Body of pancreas (tissue), 4 donors: ENCODE data around the gene BRCA1. TPM values are rescaled to one million over a fixed set of nuclear protein-coding genes. Genes with fewer than 3 reads are reported as not detected.

Experiments used
- ATAC-seq: fragments of 150-250 bp; one replicate; pipeline ENCODE4 v1.9.1; 2016
- DNase-seq, 4 donors: peaks; one replicate each; pipeline ENCODE4 v3.0.0-alpha.2; 2019
- H3K27ac ChIP-seq, 4 donors: fragments of 200-600 bp; sonication (generic); 1 replicate in 3 of 4; 2 replicates in 1 of 4; pipeline versions ENCODE4 v1.5.1 to v1.6.1; 2016 to 2019; ENCODE audit warnings: mild to moderate bottlenecking in 1 of 4, mixed read lengths in 1 of 4, moderate library complexity in 1 of 4
- H3K27me3 ChIP-seq, 2 donors: fragments of 200-600 bp; sonication (generic); one replicate each; pipeline ENCODE4 v1.6.0; 2016; ENCODE audit warnings: mild to moderate bottlenecking in 1 of 2
- H3K36me3 ChIP-seq, 2 donors: fragments of 200-600 bp; sonication (generic); replicated peaks in 1 of 2; 2 replicates each; pipeline ENCODE4 v1.5.1; 2016; ENCODE audit warnings: low read depth in 2 of 2; ENCODE audit not compliant: insufficient read depth in 1 of 2
- H3K4me1 ChIP-seq: fragments of 200-600 bp; sonication (generic); one replicate; pipeline ENCODE4 v1.6.0; 2016
- H3K4me3 ChIP-seq, 2 donors: fragments of 200-600 bp; sonication (generic); 1 replicate in 1 of 2; 2 replicates in 1 of 2; pipeline ENCODE4 v1.5.1; 2016 to 2019
- H3K9me3 ChIP-seq, 3 donors: fragments of 200-600 bp; sonication (generic); 1 replicate in 2 of 3; 2 replicates in 1 of 3; pipeline ENCODE4 v1.5.1; 2016
- CTCF ChIP-seq, 7 experiments: fragments of 450-650 bp in 4 of 7; fragments of 200-600 bp in 3 of 7; sonication (generic) in 3 of 7; IDR thresholded peaks; one replicate each; pipeline ENCODE4 v1.5.1; 2016 to 2019; ENCODE audit warnings: antibody characterized with exemption in 7 of 7
- POLR2A ChIP-seq, 3 donors: fragments of 450-650 bp; IDR thresholded peaks; one replicate each; pipeline ENCODE4 v1.6.1; 2016; ENCODE audit warnings: antibody characterized with exemption in 3 of 3, mild to moderate bottlenecking in 2 of 3
- WGBS, 2 donors: methylation state at CpG; one replicate each; pipeline ENCODE4 v1.1.5; 2017; 5-methylcytosine and 5-hydroxymethylcytosine counted together
- intact Hi-C: fragments of 100-400 bp; cut with DNase I; formaldehyde crosslinking; loops from one replicate; pipeline ENCODE4 v1.15.1; 2023
- total RNA-seq, 2 donors: library from RNA; depleted of rRNA; stranded (reverse); fragments of >200 nt; gene quantifications; one replicate each; pipeline ENCODE4 v1.1.0, GENCODE V29; 2016

The BRCA1 gene
- total RNA-seq, 2 donors from 2014 or later = 2.6 to 7.6 TPM

GRCh38 chr17:43051969-43052368 is 73.2 kb downstream of the BRCA1 start:
- TF ChIP-seq CTCF (IDR thresholded peaks at IDR 0.05) = no peak
- Histone ChIP-seq H3K27me3 (no peaks in the 10 kb centered on the region), H3K36me3 (no peaks in the 10 kb centered on the region), H3K4me3 (no peak overlapping the region), H3K4me1 (no peaks in the 10 kb centered on the region), H3K9me3 (no peaks in the 10 kb centered on the region), H3K27ac (no peak overlapping the region)
- ATAC-seq (no peak), DNase-seq (no peak)
- 94 to 100% methylated on average over 1 of the region's 1 CpG for WGBS, 2 donors
- intact Hi-C loops = no loop called here

GRCh38 chr17:43044024-43044423 is 81.1 kb downstream of the BRCA1 start:
- H3K27ac ChIP-seq = no peak overlapping the region
- no peaks in the 10 kb centered on the region for H3K4me1 ChIP-seq
- intact Hi-C loops = no loop called here
- no peaks in the 10 kb centered on the region for H3K9me3 ChIP-seq
- H3K27me3 ChIP-seq = no peaks in the 10 kb centered on the region
- DNase-seq (no peak), ATAC-seq (no peak)
- H3K36me3 ChIP-seq = no peaks in the 10 kb centered on the region
- 83 to 88% methylated on average over 4 of the region's 4 CpGs for WGBS, 2 donors
- TF ChIP-seq CTCF (IDR thresholded peaks at IDR 0.05) (no peak), POLR2A (IDR thresholded peaks at IDR 0.05) (no peak)
- H3K4me3 ChIP-seq = no peak overlapping the region

GRCh38 chr17:43043307-43043706 is 81.9 kb downstream of the BRCA1 start:
- H3K27me3 ChIP-seq = no peaks in the 10 kb centered on the region
- no peaks in the 10 kb centered on the region for H3K36me3 ChIP-seq
- no peaks in the 10 kb centered on the region for H3K9me3 ChIP-seq
- DNase-seq (no peak), ATAC-seq (no peak)
- TF ChIP-seq POLR2A (IDR thresholded peaks at IDR 0.05) (no peak), CTCF (IDR thresholded peaks at IDR 0.05) (no peak)
- intact Hi-C loops = no loop called here
- no peak overlapping the region for H3K27ac ChIP-seq
- H3K4me1 ChIP-seq = no peaks in the 10 kb centered on the region
- no peak overlapping the region for H3K4me3 ChIP-seq

GRCh38 chr17:43042025-43042628 is 83.0 kb downstream of the BRCA1 start:
- TF ChIP-seq CTCF (IDR thresholded peaks at IDR 0.05) = no peak
- no peak for TF ChIP-seq POLR2A (IDR thresholded peaks at IDR 0.05)
- no peaks in the 10 kb centered on the region for H3K36me3 ChIP-seq
- 83 to 86% methylated on average over 5 of the region's 5 CpGs for WGBS, 2 donors
- no peaks in the 10 kb centered on the region for H3K4me1 ChIP-seq
- no peak overlapping the region for H3K4me3 ChIP-seq
- no peak for DNase-seq
- intact Hi-C loops = no loop called here
- H3K9me3 ChIP-seq = no peaks in the 10 kb centered on the region
- no peak overlapping the region for H3K27ac ChIP-seq
- H3K27me3 ChIP-seq = no peaks in the 10 kb centered on the region
- ATAC-seq = no peak

- 45 to 64% methylated on average over 2 of the region's 2 CpGs for WGBS, 2 donors
- Histone ChIP-seq H3K27ac (no peak overlapping the region), H3K4me3 (no peak overlapping the region), H3K27me3 (no peaks in the 10 kb centered on the region), H3K4me1 (no peaks in the 10 kb centered on the region), H3K9me3 (no peaks in the 10 kb centered on the region), H3K36me3 (no peaks in the 10 kb centered on the region)
- ATAC-seq (no peak), DNase-seq (no peak)
- TF ChIP-seq POLR2A (IDR thresholded peaks at IDR 0.05) (no peak), CTCF (IDR thresholded peaks at IDR 0.05) (no peak)
- intact Hi-C loops = no loop called here
Measured at GRCh38 chr17:43040655-43041054, 84.5 kb downstream of the BRCA1 start.
